HL-60 (cell line): ENCODE measurements around the gene SCP2D1.

ENCODE experiments used
- CTCF ChIP-seq: IDR thresholded peaks from one replicate; pipeline ENCODE4 v1.5.1; 2011; ENCODE audit warnings: low read length, control low read depth, inconsistent platforms; ENCODE audit not compliant: insufficient read depth
- GABPA ChIP-seq: IDR thresholded peaks from 2 replicates; pipeline ENCODE4 v1.6.1; 2012; ENCODE audit warnings: low read depth
- POLR2AphosphoS5 ChIP-seq: IDR thresholded peaks from 2 replicates; pipeline ENCODE4 v1.6.1; 2012; ENCODE audit warnings: low read depth
- REST ChIP-seq: IDR thresholded peaks from 2 replicates; pipeline ENCODE4 v1.6.1; 2012; ENCODE audit warnings: low read depth; ENCODE audit not compliant: insufficient replicate concordance
- SPI1 ChIP-seq: IDR thresholded peaks from 2 replicates; pipeline ENCODE4 v1.6.1; 2012; ENCODE audit warnings: low read depth, mild to moderate bottlenecking, borderline replicate concordance

GRCh38 chr20:18780385-18781130 lies 33.0 kb upstream of the SCP2D1 start:
- TF ChIP-seq REST (no peak), GABPA (no peak), POLR2AphosphoS5 (no peak), CTCF (no peak), SPI1 (no peak)
